ENCODE data around the gene SEBOX.
A peak's percentile ranks its signal among the peaks of the same experiment; 100 is the strongest.

Gene SEBOX

DNA sequence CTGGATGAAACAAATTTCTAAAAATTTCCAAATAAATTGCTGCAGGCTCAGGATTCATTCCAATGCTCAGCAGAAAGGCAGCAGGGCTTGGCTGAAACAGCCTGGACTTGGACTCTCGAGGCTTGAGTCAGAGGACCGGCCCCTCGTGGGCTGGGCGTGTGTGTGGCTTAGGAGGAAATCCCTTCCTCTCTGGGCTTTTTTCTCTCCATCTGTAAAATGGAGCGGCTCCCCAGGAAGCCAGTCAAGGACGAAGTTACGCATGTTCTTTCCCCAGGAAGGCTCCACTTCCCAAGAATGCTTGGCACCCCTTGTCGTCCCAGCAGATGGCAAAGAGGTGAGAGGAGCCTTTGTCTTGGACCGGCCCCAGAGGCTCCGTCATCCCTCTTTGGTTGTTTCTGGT is 27.5 kb upstream of the SEBOX start:
- DNase-seq (ENCODE audit: low spot score) = no peak

DNA sequence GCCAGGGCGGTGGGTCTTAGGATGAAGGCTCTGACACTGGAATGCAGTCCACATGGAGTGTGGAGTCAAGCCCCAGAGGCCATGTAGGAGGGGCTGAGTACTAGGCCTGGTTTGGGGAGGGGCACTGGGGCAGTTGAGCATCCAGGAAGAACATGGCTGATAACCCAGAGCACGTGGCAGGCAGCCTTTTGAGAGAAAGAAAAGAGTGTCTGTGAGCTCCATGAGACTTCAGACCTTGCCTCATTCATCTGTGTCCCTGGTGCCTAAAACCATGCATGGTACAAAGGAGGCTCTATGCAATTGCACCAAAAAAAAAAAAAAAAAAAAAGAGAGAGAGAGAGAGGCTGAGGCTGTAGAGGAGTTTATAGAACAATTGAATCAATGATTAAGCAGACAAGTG is 26.4 kb upstream of the SEBOX start:
- no peak for DNase-seq (ENCODE audit: low spot score)

DNA sequence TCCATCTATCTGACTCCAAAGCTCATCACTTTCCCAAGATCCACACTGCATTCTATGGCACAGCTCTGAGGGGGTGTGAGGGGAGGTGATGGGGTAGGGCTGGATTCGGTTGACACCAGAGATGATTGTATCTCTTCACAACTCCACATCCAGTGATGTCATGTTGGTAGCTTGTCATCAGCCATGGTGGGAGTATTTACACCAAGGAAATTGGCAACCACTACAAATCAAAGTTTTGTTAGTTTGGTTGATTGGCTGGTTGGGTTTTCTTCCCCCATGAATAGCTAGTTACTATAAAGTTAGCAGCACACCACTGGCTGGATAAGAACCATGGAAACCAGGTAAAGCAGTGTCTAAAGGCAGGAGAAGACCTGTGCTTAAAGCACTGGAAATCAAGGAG is 26.0 kb upstream of the SEBOX start:
- DNase-seq (ENCODE audit: low spot score) = no peak

- no peak for DNase-seq (ENCODE audit: low spot score)
Observed at GRCh38 chr17:28390563-28390962, 25.6 kb upstream of the SEBOX start.

DNA sequence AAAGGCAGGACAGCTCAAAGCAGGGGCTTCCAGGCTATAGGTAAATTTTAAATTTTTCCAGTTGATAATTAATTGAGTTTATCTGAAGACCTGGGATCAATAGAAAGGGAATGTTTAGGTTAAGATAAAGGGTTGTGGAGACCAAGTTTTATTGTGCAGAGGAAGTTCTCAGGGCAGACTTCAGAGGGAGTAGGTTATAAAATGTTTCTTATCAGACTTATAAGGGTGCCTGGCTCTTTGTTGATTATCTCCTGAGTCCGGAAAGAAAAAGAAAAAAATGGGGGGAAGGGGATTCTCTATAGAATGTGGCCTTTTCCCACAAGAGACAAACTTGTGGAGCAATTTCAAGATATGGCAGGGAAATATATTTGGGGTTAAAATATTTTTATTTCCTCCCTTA is 25.1 kb upstream of the SEBOX start:
- no peak for DNase-seq (ENCODE audit: low spot score)

DNA sequence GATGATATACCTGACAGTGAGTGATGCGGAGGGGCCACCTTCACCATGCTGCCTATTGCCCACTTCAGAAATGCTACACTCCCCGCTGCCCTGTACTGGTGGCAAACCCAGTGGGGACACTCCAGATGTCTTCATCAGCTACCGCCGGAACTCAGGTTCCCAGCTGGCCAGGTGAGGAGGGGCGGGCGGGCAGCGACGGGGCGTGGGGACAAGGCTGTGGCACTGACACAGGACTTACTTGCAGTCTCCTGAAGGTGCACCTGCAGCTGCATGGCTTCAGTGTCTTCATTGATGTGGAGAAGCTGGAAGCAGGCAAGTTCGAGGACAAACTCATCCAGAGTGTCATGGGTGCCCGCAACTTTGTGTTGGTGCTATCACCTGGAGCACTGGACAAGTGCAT is 23.1 kb upstream of the SEBOX start:
- DNase-seq (ENCODE audit: low spot score) = no peak

GRCh38 chr17:28386391-28386790 is 21.4 kb upstream of the SEBOX start:
- no peak for DNase-seq (ENCODE audit: low spot score)

DNA sequence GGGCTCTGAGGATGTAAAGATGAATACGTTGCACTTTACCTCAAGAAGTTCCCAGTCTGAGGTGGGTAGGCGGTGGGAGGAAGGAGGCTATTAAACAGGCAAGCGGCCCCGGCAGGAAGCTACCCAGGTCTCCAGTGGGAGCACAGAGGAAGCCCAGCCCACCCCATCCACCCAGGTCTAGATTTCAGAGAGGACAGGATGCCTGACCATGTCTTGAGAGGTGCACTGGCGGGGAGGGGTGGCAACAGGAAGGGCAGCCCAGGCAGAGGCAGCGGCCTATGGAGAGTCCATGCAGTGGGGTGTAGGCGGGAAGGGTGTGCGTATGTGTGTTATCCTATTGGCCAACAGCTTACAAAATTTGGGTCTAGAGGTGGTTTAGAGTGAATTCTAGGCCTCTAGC is 20.4 kb upstream of the SEBOX start:
- no peak for DNase-seq (ENCODE audit: low spot score)

DNA sequence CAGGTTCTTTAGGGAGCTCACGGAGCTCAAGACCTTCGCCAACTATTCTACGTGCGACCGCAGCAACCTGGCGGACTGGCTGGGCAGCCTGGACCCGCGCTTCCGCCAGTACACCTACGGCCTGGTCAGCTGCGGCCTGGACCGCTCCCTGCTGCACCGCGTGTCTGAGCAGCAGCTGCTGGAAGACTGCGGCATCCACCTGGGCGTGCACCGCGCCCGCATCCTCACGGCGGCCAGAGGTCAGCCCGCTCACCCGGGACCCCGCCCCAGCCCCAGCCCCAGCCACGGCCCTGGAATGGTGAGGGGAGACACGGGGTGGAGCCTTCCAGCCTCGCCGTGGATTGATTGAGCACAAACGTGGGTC is 20.0 kb upstream of the SEBOX start:
- no peak for DNase-seq (ENCODE audit: low spot score)

DNA sequence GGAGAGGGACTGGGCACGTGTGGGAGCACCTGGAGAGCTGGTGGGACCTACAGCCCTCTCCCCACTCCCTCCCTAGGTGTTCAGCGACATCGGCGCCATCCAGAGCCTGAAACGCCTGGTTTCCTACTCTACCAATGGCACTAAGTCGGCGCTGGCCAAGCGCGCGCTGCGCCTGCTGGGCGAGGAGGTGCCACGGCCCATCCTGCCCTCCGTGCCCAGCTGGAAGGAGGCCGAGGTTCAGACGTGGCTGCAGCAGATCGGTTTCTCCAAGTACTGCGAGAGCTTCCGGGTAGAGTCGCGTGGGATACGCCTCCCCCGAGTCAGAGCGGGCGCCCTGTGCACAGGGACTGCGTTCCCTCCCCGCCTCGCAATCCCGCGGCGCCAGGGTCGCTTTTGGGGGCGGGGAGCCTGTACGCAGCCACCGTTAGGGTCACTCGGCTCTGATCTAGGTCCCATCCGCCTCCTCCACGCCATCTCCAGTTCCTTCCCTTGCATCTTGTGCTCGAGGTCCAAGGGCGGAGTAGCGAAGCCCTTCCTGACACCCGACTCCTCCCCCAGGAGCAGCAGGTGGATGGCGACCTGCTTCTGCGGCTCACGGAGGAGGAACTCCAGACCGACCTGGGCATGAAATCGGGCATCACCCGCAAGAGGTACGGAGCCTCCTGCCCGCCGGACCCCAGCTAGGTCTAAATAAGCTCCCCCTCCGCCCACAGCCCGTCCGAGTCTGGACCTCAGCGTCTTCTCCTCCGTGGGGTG is 19.5 kb upstream of the SEBOX start:
- DNase-seq (ENCODE audit: low spot score) = no peak

GRCh38 chr17:28381141-28381825 is 16.3 kb upstream of the SEBOX start:
- DNase-seq (ENCODE audit: low spot score) = no peak

DNA sequence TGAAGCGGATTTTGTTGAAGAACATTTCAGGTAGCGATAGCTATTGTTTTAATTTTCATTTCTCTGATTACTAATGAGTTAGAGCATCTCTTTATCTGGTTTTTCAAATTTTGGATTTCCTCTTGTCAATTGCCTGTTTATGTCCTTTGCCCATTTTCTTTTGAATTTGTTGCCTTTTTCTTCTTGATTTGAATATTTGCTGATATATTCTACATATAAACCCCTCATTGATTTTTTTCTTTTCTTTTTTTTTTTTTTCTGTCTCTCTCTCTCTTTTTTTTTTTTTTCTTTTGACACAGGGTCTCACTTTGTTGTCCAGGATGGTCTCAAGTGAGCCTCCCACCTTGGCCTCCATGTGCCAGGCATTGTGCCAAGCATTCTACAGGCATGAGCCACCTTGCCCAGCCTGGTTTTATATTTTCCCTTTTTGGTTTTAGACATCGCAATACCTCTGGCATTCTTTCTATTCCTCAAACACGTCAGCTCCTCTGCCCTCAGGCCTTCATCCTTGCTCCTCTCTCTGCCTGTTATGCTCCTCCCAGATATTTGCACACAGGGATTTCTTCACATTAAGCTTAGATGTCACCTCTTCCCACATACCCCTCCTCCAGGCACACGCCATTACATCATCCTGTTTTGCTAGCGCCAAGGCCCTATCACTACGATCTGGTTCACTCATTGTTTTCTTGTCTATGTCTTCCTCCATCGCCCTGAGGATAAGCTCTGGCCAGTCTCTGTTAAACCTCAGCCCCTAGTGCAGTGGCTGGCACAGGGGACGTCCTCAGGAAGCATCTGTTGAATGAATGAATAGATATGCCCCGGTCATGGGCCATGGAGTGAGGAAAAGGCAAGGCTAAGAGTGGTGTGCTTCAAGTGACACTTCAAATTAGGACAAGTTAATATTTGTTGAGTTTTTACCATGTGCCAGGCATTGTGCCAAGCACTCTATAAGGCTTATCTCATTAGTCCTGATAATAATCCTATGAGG is 15.1 kb upstream of the SEBOX start:
- DNase-seq (ENCODE audit: low spot score) = no peak

DNA sequence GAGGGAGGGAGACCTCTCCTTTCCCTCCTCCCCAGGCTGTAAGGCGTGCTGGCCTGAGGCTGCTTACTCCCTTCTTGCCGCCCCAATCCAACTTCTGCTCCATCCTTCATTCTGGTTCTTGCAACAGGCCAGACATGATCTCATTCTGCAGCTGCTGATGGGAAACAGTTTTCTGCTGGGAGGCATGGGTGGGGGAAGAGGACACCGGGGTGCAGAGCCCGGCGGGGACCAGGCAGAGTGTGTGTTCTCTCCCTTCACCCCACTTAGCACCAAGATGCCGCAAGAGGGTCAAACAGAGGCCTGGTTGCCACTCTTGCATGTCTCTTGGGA is 7.9 kb upstream of the SEBOX start:
- DNase-seq (ENCODE audit: low spot score) = no peak

- DNase-seq (ENCODE audit: low spot score) = no peak
Observed at GRCh38 chr17:28372203-28372944, 7.4 kb upstream of the SEBOX start.

- peak; percentile 88 for DNase-seq (ENCODE audit: low spot score)
Observed at GRCh38 chr17:28371245-28372202, 6.5 kb upstream of the SEBOX start, which contains the start of gene SARM1. Gene SARM1, plus strand, starts transcription at chr17:28371694. Its CDS starts 339 bp downstream, at chr17:28372033.

- DNase-seq (ENCODE audit: low spot score) = no peak
Observed at GRCh38 chr17:28370744-28371103, 5.7 kb upstream of the SEBOX start.

DNA sequence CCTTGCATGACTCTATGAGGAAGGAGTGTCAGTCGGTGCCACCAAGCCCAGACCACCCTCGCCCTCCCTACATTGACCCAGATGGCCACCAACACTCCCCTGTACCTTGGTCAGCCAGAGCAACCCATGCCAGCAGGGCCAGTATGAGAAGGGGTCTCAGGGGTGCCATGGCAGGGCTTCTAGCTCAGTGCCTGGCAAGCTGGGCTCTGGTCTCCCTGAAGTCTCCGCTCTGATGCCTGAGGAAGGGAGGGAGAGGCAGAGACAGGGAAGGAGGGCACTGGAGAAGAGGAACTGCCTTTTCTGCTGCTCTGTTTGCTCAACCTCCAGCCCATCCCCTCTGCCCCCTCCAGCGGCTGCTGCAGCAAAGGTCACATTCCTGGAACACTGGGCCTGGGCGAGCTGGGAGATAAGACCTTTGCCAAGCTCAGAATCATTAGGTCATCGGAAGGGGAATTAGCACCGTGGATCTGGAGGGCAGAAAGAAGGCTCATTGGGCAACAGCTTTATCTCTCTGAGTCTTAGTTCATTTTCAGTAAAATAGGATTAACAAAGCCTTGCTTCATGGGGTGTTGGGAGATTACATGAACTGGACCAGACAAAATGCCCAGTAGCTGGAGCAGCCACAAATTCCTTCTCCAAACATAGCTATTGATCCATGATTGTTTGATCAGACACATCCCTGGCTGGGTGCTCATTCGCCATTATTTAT is 5.2 kb upstream of the SEBOX start, which contains the start of gene VTN:
Gene VTN, minus strand, starts transcription at position 273 of the 709 bp plus-strand sequence. Its CDS starts 104 bp downstream, at position 169.
- DNase-seq (ENCODE audit: low spot score) = no peak

DNA sequence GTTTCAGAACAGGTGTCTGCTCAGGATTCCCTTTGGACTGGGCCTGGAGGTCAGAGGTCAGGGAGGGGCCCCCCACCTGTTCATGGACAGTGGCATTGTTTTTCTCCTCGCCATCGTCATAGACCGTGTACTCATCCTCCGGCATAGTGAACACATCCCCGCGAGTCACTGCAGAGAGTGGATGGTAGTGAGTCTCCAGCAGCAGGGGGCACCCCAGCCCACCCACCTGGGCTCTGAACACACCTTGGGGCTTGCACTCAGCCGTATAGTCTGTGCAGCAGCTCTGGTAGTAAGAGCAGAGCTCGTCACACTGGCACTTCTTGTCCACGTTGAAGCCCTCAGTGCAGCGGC is 4.7 kb upstream of the SEBOX start:
- DNase-seq (ENCODE audit: low spot score) = no peak

DNA sequence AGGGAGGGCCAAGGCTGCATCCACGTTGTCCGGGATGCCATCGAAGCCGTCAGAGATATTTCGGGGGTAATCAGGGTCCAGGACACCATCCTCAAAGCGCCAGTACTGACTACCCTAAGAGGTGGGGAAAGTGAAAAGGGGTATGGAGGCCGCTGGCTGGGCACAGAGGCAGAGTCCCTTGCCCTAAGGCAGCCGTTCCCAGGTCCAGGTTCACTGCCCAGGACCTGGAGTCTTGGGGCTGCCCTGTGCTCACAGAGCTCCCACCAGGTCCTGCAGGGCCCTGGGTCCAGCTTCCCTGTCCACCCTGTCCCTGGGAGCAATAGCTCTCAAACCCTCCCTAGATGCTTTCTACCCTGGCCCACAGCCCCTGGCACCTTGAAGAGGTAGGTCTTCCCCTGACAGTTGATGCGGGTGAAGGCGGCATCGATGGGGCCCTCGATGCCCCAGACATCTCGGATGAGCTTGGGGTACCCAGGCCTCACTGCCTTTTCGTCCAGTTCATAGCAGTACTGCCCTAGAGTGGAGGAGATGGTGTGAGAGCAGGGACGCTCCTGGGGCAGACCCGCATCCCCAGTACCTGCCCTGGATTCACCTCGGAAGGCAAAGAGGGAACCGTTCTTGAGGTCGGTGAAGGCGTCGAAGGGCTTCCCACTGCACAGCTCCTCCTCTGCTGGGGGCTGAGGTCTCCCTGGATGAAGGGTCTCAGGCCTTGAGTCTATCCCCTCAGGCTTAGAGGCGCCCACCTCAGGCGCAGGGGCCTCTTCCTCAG is 4.1 kb upstream of the SEBOX start:
- DNase-seq (ENCODE audit: low spot score) = no peak
